Neural cell (in vitro differentiated cells): Measurements from ENCODE around the gene NACC2.

ENCODE experiments used
- EP300 ChIP-seq: fragments of 450-650 bp; conservative IDR thresholded peaks from 2 replicates; pipeline ENCODE4 v1.6.1; 2014; ENCODE audit warnings: antibody characterized with exemption, mild to moderate bottlenecking, moderate library complexity; ENCODE audit not compliant: poor library complexity, severe bottlenecking
- EZH2 ChIP-seq: fragments of 200-600, 300-800 bp; shearing (Covaris generic), sonication (generic); IDR thresholded peaks from 2 replicates; pipeline ENCODE4 v1.6.1; 2014; ENCODE audit warnings: antibody characterized with exemption, low read length, borderline replicate concordance, mild to moderate bottlenecking; ENCODE audit not compliant: insufficient read depth, poor library complexity, severe bottlenecking
- MXI1 ChIP-seq: fragments of 450-650 bp; conservative IDR thresholded peaks from 2 replicates; pipeline ENCODE4 v1.6.1; 2014; ENCODE audit warnings: antibody characterized with exemption, mild to moderate bottlenecking; ENCODE audit not compliant: poor library complexity, severe bottlenecking
- POLR2AphosphoS5 ChIP-seq: IDR thresholded peaks from 2 replicates; pipeline ENCODE4 v1.6.1; 2012
- RAD21 ChIP-seq: fragments of 450-650 bp; conservative IDR thresholded peaks from 2 replicates; pipeline ENCODE4 v1.6.1; 2014; ENCODE audit warnings: antibody characterized with exemption, mild to moderate bottlenecking, moderate library complexity
- REST ChIP-seq: IDR thresholded peaks from 2 replicates; pipeline ENCODE4 v1.6.1; 2012; ENCODE audit warnings: borderline replicate concordance
- SMC3 ChIP-seq: fragments of 450-650 bp; conservative IDR thresholded peaks from 2 replicates; pipeline ENCODE4 v1.6.1; 2014; ENCODE audit warnings: antibody characterized with exemption, mild to moderate bottlenecking, moderate library complexity; ENCODE audit not compliant: poor library complexity
- TAF1 ChIP-seq: IDR thresholded peaks from 2 replicates; pipeline ENCODE4 v1.6.1; 2012; ENCODE audit warnings: low read depth
- TF ChIP-seq, protein P1 (sequence below): fragments of 450-650 bp; IDR thresholded peaks from 2 replicates; pipeline ENCODE4 v1.5.1; 2014; ENCODE audit warnings: antibody characterized with exemption, mild to moderate bottlenecking, moderate library complexity; ENCODE audit not compliant: poor library complexity, severe bottlenecking

DNA sequence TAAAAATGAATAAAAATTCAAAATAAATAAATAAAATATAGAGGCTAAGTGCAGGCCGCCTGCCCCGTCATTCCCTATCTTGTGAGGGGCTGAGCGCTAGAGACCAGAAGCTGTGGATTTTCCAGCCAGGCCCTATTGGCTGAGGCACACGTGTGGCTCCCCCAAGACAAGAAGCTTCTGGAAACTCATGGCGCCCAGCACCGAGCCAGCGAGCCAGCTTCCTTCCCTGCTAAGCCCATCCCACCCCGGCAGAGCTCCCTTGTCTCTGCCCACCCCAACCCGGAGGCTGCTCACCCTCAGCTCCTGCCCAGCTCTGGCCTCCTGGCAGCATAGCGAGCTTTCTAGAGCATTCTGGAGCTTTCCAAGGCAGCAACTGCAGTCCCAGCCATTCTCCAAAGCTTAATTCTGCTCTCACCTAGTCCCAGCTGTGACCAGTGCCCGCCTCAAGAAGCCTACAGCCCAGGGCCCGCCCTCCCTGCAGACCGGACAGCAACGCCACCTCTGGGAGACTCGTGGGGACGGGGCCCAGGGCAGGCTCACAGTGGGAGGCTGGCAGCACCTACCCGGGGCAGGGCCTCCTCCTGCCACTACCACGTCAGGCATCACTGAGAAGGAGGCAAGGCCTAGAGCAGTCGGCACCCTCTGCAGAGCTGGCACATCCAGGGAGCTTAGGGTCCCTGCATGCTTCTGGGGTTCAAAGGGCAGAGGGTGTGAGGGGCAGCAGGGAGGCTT is 46.8 kb upstream of the NACC2 start:
- TF ChIP-seq EP300 (no peak), EZH2 (no peak), POLR2AphosphoS5 (no peak), RAD21 (no peak), REST (no peak), TAF1 (no peak), SMC3 (no peak), MXI1 (no peak)
- TF ChIP-seq, protein P1, sequence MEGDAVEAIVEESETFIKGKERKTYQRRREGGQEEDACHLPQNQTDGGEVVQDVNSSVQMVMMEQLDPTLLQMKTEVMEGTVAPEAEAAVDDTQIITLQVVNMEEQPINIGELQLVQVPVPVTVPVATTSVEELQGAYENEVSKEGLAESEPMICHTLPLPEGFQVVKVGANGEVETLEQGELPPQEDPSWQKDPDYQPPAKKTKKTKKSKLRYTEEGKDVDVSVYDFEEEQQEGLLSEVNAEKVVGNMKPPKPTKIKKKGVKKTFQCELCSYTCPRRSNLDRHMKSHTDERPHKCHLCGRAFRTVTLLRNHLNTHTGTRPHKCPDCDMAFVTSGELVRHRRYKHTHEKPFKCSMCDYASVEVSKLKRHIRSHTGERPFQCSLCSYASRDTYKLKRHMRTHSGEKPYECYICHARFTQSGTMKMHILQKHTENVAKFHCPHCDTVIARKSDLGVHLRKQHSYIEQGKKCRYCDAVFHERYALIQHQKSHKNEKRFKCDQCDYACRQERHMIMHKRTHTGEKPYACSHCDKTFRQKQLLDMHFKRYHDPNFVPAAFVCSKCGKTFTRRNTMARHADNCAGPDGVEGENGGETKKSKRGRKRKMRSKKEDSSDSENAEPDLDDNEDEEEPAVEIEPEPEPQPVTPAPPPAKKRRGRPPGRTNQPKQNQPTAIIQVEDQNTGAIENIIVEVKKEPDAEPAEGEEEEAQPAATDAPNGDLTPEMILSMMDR, result no peak
